Activated CD4-positive, alpha-beta T cell treated with anti-CD3 and anti-CD28 coated beads, Interleukin-2, amount 50 U/mL, for 4 hours (primary cell): ENCODE results near the gene PSMC3IP.
"Not testable (repeated sequence)": the region's sequence is repeated elsewhere in the genome, so short reads cannot be mapped to it uniquely, and the experiment has no call there.

Experiments
- DNase-seq, 2 experiments: peaks; one replicate each; pipeline ENCODE4 v3.0.0-alpha.2; 2020

PSMC3IP gene

GRCh38 chr17:42559075-42559474, 18.5 kb downstream of the PSMC3IP start:
- no peak for DNase-seq

- DNase-seq: not testable (repeated sequence)
Observed at GRCh38 chr17:42555961-42556617, 21.4 kb downstream of the PSMC3IP start.

GRCh38 chr17:42555122-42555622, 22.4 kb downstream of the PSMC3IP start:
- DNase-seq: no peak

GRCh38 chr17:42554250-42555121, 23.0 kb downstream of the PSMC3IP start:
- DNase-seq: peak; percentile 46 to 54

- no peak for DNase-seq
Observed at GRCh38 chr17:42553866-42554249, 23.7 kb downstream of the PSMC3IP start.

GRCh38 chr17:42553161-42553818, 24.2 kb downstream of the PSMC3IP start:
- DNase-seq: no peak

- not testable (repeated sequence) for DNase-seq
Observed at GRCh38 chr17:42552736-42553135, 24.8 kb downstream of the PSMC3IP start, which contains the start of gene HSD17B1. Gene HSD17B1 (plus strand): TSS chr17:42552923. CDS start chr17:42552934, 11 bp downstream.

GRCh38 chr17:42548993-42549755, 28.4 kb downstream of the PSMC3IP start:
- DNase-seq: no peak

GRCh38 chr17:42548070-42548837, 29.3 kb downstream of the PSMC3IP start:
- DNase-seq: peak; percentile 79

GRCh38 chr17:42547698-42548069, 29.8 kb downstream of the PSMC3IP start:
- no peak for DNase-seq

- DNase-seq: no peak
Observed at GRCh38 chr17:42547001-42547461, 30.5 kb downstream of the PSMC3IP start.

GRCh38 chr17:42545755-42546505, 31.6 kb downstream of the PSMC3IP start:
- DNase-seq: not testable (repeated sequence)

- no peak for DNase-seq
Observed at GRCh38 chr17:42544874-42545283, 32.6 kb downstream of the PSMC3IP start.

GRCh38 chr17:42543190-42544079, 34.1 kb downstream of the PSMC3IP start:
- DNase-seq: no peak

- peak in 1 of 2 experiments; percentile 21 for DNase-seq
Observed at GRCh38 chr17:42541041-42541833, 36.3 kb downstream of the PSMC3IP start.

GRCh38 chr17:42540558-42540957, 37.0 kb downstream of the PSMC3IP start:
- not testable (repeated sequence) for DNase-seq

- no peak for DNase-seq
Observed at GRCh38 chr17:42538482-42538881, 39.0 kb downstream of the PSMC3IP start.

- no peak for DNase-seq
Observed at GRCh38 chr17:42537826-42538451, 39.6 kb downstream of the PSMC3IP start.
